ENCODE results near the gene OBSCN. TPM values are rescaled to one million over a fixed set of nuclear protein-coding genes. Genes with fewer than 3 reads are reported as not detected.
"Not testable (repeated sequence)": the region's sequence is repeated elsewhere in the genome, so short reads cannot be mapped to it uniquely, and the experiment has no call there.

The OBSCN gene
- total RNA-seq, 2 experiments from 2014 or later = 14.3 to 14.9 TPM

GRCh38 chr1:228221097-228221496, 13.3 kb downstream of the OBSCN start:
- H3K27me3 Mint-ChIP-seq, POLR2A ChIA-PET: not testable (repeated sequence)

GRCh38 chr1:228222548-228222947, 14.7 kb downstream of the OBSCN start:
- intact Hi-C loops (cut with micrococcal nuclease) = no loop called here
- CTCF ChIA-PET = no interaction called here
- Mint-ChIP-seq H3K36me3 (peaks cover 24% of the 10 kb centered on the region), H3K4me3 (no peak overlapping the region), H3K4me1 (ENCODE audit: low read depth) (no peaks in the 10 kb centered on the region), H3K9me3 (peaks cover 16% of the 10 kb centered on the region), H3K27me3 (no peaks in the 10 kb centered on the region), H3K27ac (no peak overlapping the region)
- POLR2A ChIA-PET = no interaction called here
- DNase-seq = no peak

More at GRCh38 chr1:228221097-228221496, 13.3 kb downstream of the OBSCN start:
- CTCF ChIA-PET; H3K4me3 Mint-ChIP-seq; DNase-seq; H3K27ac Mint-ChIP-seq; intact Hi-C loops (cut with micrococcal nuclease); H3K4me1 Mint-ChIP-seq (ENCODE audit: low read depth): not testable (repeated sequence)
- Mint-ChIP-seq H3K36me3 (peaks cover 24% of the 10 kb centered on the region), H3K9me3 (peaks cover 16% of the 10 kb centered on the region)

GRCh38 chr1:228224198-228225164, 16.6 kb downstream of the OBSCN start:
- Mint-ChIP-seq H3K27me3 (no peaks in the 10 kb centered on the region), H3K36me3 (peaks cover 28% of the 10 kb centered on the region), H3K9me3 (peaks cover 16% of the 10 kb centered on the region), H3K27ac (no peak overlapping the region), H3K4me1 (ENCODE audit: low read depth) (no peaks in the 10 kb centered on the region), H3K4me3 (no peak overlapping the region)
- no peak for DNase-seq
- intact Hi-C loops (cut with micrococcal nuclease) = no loop called here
- CTCF ChIA-PET = interaction anchor here (0.6 kb wide), 1 partner anchor 10 kb away, joined by 3 read pairs; no protein-coding TSS in a partner anchor
- POLR2A ChIA-PET = interaction anchor here (0.5 kb wide), 1 partner anchor 15 kb away, joined by 3 read pairs; no protein-coding TSS in a partner anchor

GRCh38 chr1:228225165-228225710, 17.4 kb downstream of the OBSCN start:
- peaks cover 31% of the 10 kb centered on the region for H3K36me3 Mint-ChIP-seq
- no peak overlapping the region for H3K27ac Mint-ChIP-seq
- no peaks in the 10 kb centered on the region for H3K4me1 Mint-ChIP-seq (ENCODE audit: low read depth)
- no peaks in the 10 kb centered on the region for H3K27me3 Mint-ChIP-seq
- POLR2A ChIA-PET = interaction anchor here (0.5 kb wide), 1 partner anchor 16 kb away, joined by 3 read pairs; no protein-coding TSS in a partner anchor
- DNase-seq = no peak
- peaks cover 16% of the 10 kb centered on the region for H3K9me3 Mint-ChIP-seq
- CTCF ChIA-PET = interaction anchor here (0.6 kb wide), 1 partner anchor 10 kb away, joined by 3 read pairs; no protein-coding TSS in a partner anchor
- H3K4me3 Mint-ChIP-seq = no peak overlapping the region
- intact Hi-C loops (cut with micrococcal nuclease) = no loop called here

- Mint-ChIP-seq H3K27ac (no peak overlapping the region), H3K4me3 (no peak overlapping the region), H3K27me3 (no peaks in the 10 kb centered on the region), H3K4me1 (ENCODE audit: low read depth) (no peaks in the 10 kb centered on the region), H3K36me3 (peaks cover 33% of the 10 kb centered on the region), H3K9me3 (peaks cover 16% of the 10 kb centered on the region)
- DNase-seq = no peak
- intact Hi-C loops (cut with micrococcal nuclease) = no loop called here
- CTCF ChIA-PET = no interaction called here
- POLR2A ChIA-PET = no interaction called here
Measured at GRCh38 chr1:228225740-228226139, 17.9 kb downstream of the OBSCN start.

GRCh38 chr1:228226141-228226874, 18.5 kb downstream of the OBSCN start:
- CTCF ChIA-PET = interaction anchor here (1.0 kb wide), 1 partner anchor 11 kb away, joined by 3 read pairs; no protein-coding TSS in a partner anchor
- intact Hi-C loops (cut with micrococcal nuclease) = no loop called here
- Mint-ChIP-seq H3K27me3 (no peaks in the 10 kb centered on the region), H3K4me3 (no peak overlapping the region), H3K4me1 (ENCODE audit: low read depth) (no peaks in the 10 kb centered on the region), H3K9me3 (peaks cover 16% of the 10 kb centered on the region), H3K27ac (no peak overlapping the region), H3K36me3 (peaks cover 33% of the 10 kb centered on the region)
- POLR2A ChIA-PET = no interaction called here
- no peak for DNase-seq

- POLR2A ChIA-PET = no interaction called here
- intact Hi-C loops (cut with micrococcal nuclease) = no loop called here
Measured at GRCh38 chr1:228226956-228227791, 19.3 kb downstream of the OBSCN start.

GRCh38 chr1:228228147-228228546, 20.3 kb downstream of the OBSCN start:
- POLR2A ChIA-PET; intact Hi-C loops (cut with micrococcal nuclease); DNase-seq; H3K4me1 Mint-ChIP-seq (ENCODE audit: low read depth); H3K4me3 Mint-ChIP-seq; H3K27me3 Mint-ChIP-seq; H3K27ac Mint-ChIP-seq: not testable (repeated sequence)
- peaks cover 20% of the 10 kb centered on the region for H3K9me3 Mint-ChIP-seq
- H3K36me3 Mint-ChIP-seq = peaks cover 49% of the 10 kb centered on the region
- CTCF ChIA-PET = interaction anchor here (1.8 kb wide), 1 partner anchor 14 kb away, joined by 5 read pairs; no protein-coding TSS in a partner anchor

More at GRCh38 chr1:228226956-228227791, 19.3 kb downstream of the OBSCN start:
- Mint-ChIP-seq H3K36me3 (peaks cover 40% of the 10 kb centered on the region), H3K27ac (no peak overlapping the region), H3K4me1 (ENCODE audit: low read depth) (no peaks in the 10 kb centered on the region), H3K27me3 (no peaks in the 10 kb centered on the region), H3K4me3 (no peak overlapping the region), H3K9me3 (peaks cover 16% of the 10 kb centered on the region)
- CTCF ChIA-PET = interaction anchor here (1.0 kb wide), 1 partner anchor 10 kb away, joined by 3 read pairs; no protein-coding TSS in a partner anchor
- no peak for DNase-seq

GRCh38 chr1:228228601-228229074, 20.8 kb downstream of the OBSCN start:
- no peak for DNase-seq
- Mint-ChIP-seq H3K27me3 (no peaks in the 10 kb centered on the region), H3K9me3 (peaks cover 24% of the 10 kb centered on the region), H3K4me1 (ENCODE audit: low read depth) (no peaks in the 10 kb centered on the region), H3K27ac (no peak overlapping the region), H3K36me3 (peaks cover 54% of the 10 kb centered on the region), H3K4me3 (no peak overlapping the region)
- ChIA-PET CTCF (interaction anchor here (1.8 kb wide), 1 partner anchor 15 kb away, joined by 5 read pairs; no protein-coding TSS in a partner anchor), POLR2A (no interaction called here)
- intact Hi-C loops (cut with micrococcal nuclease) = no loop called here

- ChIA-PET POLR2A (no interaction called here), CTCF (no interaction called here)
- H3K4me3 Mint-ChIP-seq = no peak overlapping the region
- no peak overlapping the region for H3K27ac Mint-ChIP-seq
- no peak for DNase-seq
- peaks cover 16% of the 10 kb centered on the region for H3K9me3 Mint-ChIP-seq
- H3K27me3 Mint-ChIP-seq = no peaks in the 10 kb centered on the region
- no peaks in the 10 kb centered on the region for H3K4me1 Mint-ChIP-seq (ENCODE audit: low read depth)
- intact Hi-C loops (cut with micrococcal nuclease) = no loop called here
- H3K36me3 Mint-ChIP-seq = peaks cover 46% of the 10 kb centered on the region
Measured at GRCh38 chr1:228231189-228231588, 23.3 kb downstream of the OBSCN start.

GRCh38 chr1:228233136-228233535, 25.3 kb downstream of the OBSCN start:
- Mint-ChIP-seq H3K36me3 (peaks cover 54% of the 10 kb centered on the region), H3K4me1 (ENCODE audit: low read depth) (peaks cover 5% of the 10 kb centered on the region), H3K27ac (no peak overlapping the region), H3K27me3 (no peaks in the 10 kb centered on the region), H3K4me3 (no peak overlapping the region), H3K9me3 (peaks cover 16% of the 10 kb centered on the region)
- no peak for DNase-seq
- CTCF ChIA-PET = interaction anchor here (0.6 kb wide), 1 partner anchor 76 kb away, joined by 3 read pairs; no protein-coding TSS in a partner anchor
- intact Hi-C loops (cut with micrococcal nuclease) = no loop called here
- POLR2A ChIA-PET = no interaction called here
